GM12878 (cell line): Measurements from ENCODE around the gene ATRN. TPM values are rescaled to one million over a fixed set of nuclear protein-coding genes. Genes with fewer than 3 reads are reported as not detected.

Experiments
- ATAC-seq: fragments of 200-7000 bp; cut with Tn5 transposase; 3 replicates; pipeline ENCODE4 v1.9.1; 2020; ENCODE audit warnings: mild to moderate bottlenecking, moderate library complexity
- BruUV-seq: library from RNA; stranded (reverse); fragments of 400-500 nt; replicated peaks from 2 replicates; lab custom pipeline; 2021; lab: Mats Ljungman, UMichigan
- CTCF ChIA-PET: fragments of 300-600 bp; sonication (Branson Sonifier 250); formaldehyde crosslinking; extraction: SDS; loops from one replicate; lab custom pipeline; 2021; ENCODE audit warnings: inconsistent platforms; lab: Yijun Ruan, JAX
- POLR2A ChIA-PET: fragments of 350-600 bp; formaldehyde crosslinking; extraction: SDS; loops from one replicate; lab custom pipeline; 2021; ENCODE audit warnings: inconsistent platforms; lab: Charles Lee
- RAD21 ChIA-PET: fragments of 300-600 bp; sonication (Branson Sonifier 250); formaldehyde crosslinking; loops from one replicate; lab custom pipeline; 2023; ENCODE audit warnings: antibody characterized with exemption; ENCODE audit not compliant: unreplicated experiment; lab: Charles Lee
- SMC1A ChIA-PET: fragments of 300-600 bp; sonication (Branson Sonifier 250); formaldehyde crosslinking; loops from one replicate; lab custom pipeline; 2023; ENCODE audit not compliant: unreplicated experiment, uncharacterized antibody; lab: Charles Lee
- DNase-seq: peaks from one replicate; pipeline ENCODE4 v3.0.0-alpha.2; 2011; ENCODE audit warnings: low read depth, low spot score
- FAIRE-seq: peaks from 3 replicates; lab custom pipeline; 2011; peaks lifted over from hg19 to GRCh38; lab: Jason Lieb, UNC
- H2AFZ ChIP-seq: 2 replicates; pipeline ENCODE4 v1.6.0; 2011; ENCODE audit warnings: low read depth, low read length, control low read depth; ENCODE audit not compliant: control insufficient read depth
- H3K27ac ChIP-seq: 2 replicates; pipeline ENCODE4 v1.5.1; 2011; ENCODE audit warnings: control low read depth; ENCODE audit not compliant: control insufficient read depth, insufficient read depth
- H3K27me3 ChIP-seq, 2 experiments: replicated peaks in 1 of 2; 2 replicates each; pipeline versions ENCODE4 v1.6.0 to v1.6.1; 2011; ENCODE audit warnings: low read length in 1 of 2; ENCODE audit not compliant: control insufficient read depth in 2 of 2, insufficient read depth in 2 of 2
- H3K36me3 ChIP-seq, 2 experiments: 2 replicates each; pipeline ENCODE4 v1.5.1; 2011; ENCODE audit warnings: low read length in 1 of 2; ENCODE audit not compliant: control insufficient read depth in 2 of 2, insufficient read depth in 2 of 2
- H3K4me1 ChIP-seq: 2 replicates; pipeline ENCODE4 v1.6.1; 2011; ENCODE audit warnings: mild to moderate bottlenecking, low read length, moderate library complexity, mixed read lengths; ENCODE audit not compliant: control insufficient read depth, insufficient read depth
- H3K4me2 ChIP-seq: 2 replicates; pipeline ENCODE4 v1.6.0; 2011; ENCODE audit warnings: control low read depth; ENCODE audit not compliant: control insufficient read depth, insufficient read depth
- H3K4me3 ChIP-seq: fragments of 200-600 bp; sonication (generic); 2 replicates; pipeline ENCODE4 v1.5.1; 2016
- H3K79me2 ChIP-seq: 2 replicates; pipeline ENCODE4 v1.6.0; 2011; ENCODE audit warnings: low read length; ENCODE audit not compliant: control insufficient read depth, insufficient read depth
- H3K9ac ChIP-seq: 2 replicates; pipeline ENCODE4 v1.8.0; 2011; ENCODE audit warnings: low read length, control low read depth, mixed read lengths; ENCODE audit not compliant: control insufficient read depth, insufficient read depth
- H3K9me3 ChIP-seq: replicated peaks from 3 replicates; pipeline ENCODE4 v1.5.1; 2011; ENCODE audit warnings: mild to moderate bottlenecking, low read length; ENCODE audit not compliant: control insufficient read depth, insufficient read depth
- H4K20me1 ChIP-seq: 2 replicates; pipeline ENCODE4 v1.6.0; 2011; ENCODE audit not compliant: control insufficient read depth, insufficient read depth
- CBFB ChIP-seq: IDR thresholded peaks from 2 replicates; pipeline ENCODE4 v1.6.1; 2016; ENCODE audit warnings: antibody characterized with exemption, low read depth
- CEBPB ChIP-seq, 2 experiments: fragments of 150-350 bp in 1 of 2; IDR thresholded peaks; 2 replicates each; pipeline ENCODE4 v1.6.1; 2012 to 2014; ENCODE audit warnings: low read depth in 2 of 2, low read length in 2 of 2, borderline replicate concordance in 1 of 2, inconsistent platforms in 1 of 2
- GATAD2B ChIP-seq: fragments of 450-650 bp; conservative IDR thresholded peaks from 2 replicates; pipeline ENCODE4 v1.6.1; 2017; ENCODE audit warnings: low read depth, mild to moderate bottlenecking, moderate library complexity
- IKZF2 ChIP-seq, 2 experiments: fragments of 450-650 bp; IDR thresholded peaks; 2 replicates each; pipeline ENCODE4 v1.6.1; 2017; ENCODE audit warnings: mild to moderate bottlenecking in 2 of 2, moderate library complexity in 2 of 2
- LARP7 ChIP-seq: fragments of 450-650 bp; IDR thresholded peaks from 2 replicates; pipeline ENCODE4 v1.6.1; 2017; ENCODE audit warnings: mild to moderate bottlenecking
- PBX3 ChIP-seq: IDR thresholded peaks from 2 replicates; pipeline ENCODE4 v1.6.1; 2011; ENCODE audit warnings: mild to moderate bottlenecking, low read depth, low read length, moderate library complexity; ENCODE audit not compliant: insufficient replicate concordance
- PKNOX1 ChIP-seq: fragments of 450-650 bp; IDR thresholded peaks from 2 replicates; pipeline ENCODE4 v1.6.1; 2016; ENCODE audit warnings: mild to moderate bottlenecking
- PML ChIP-seq: IDR thresholded peaks from 2 replicates; pipeline ENCODE4 v1.6.1; 2012; ENCODE audit warnings: low read length, inconsistent platforms
- RAD51 ChIP-seq: fragments of 450-650 bp; IDR thresholded peaks from 2 replicates; pipeline ENCODE4 v1.6.1; 2016; ENCODE audit warnings: moderate library complexity, mild to moderate bottlenecking, inconsistent platforms
- REST ChIP-seq: IDR thresholded peaks from 2 replicates; pipeline ENCODE4 v1.6.1; 2012; ENCODE audit warnings: mild to moderate bottlenecking, low read depth, low read length
- SP1 ChIP-seq: IDR thresholded peaks from one replicate; pipeline ENCODE4 v1.6.1; 2011; ENCODE audit warnings: low read depth, low read length
- TCF3 ChIP-seq: IDR thresholded peaks from 2 replicates; pipeline ENCODE4 v1.6.1; 2012; ENCODE audit warnings: low read depth, mild to moderate bottlenecking, low read length, borderline replicate concordance; ENCODE audit not compliant: insufficient read depth
- USF1 ChIP-seq: IDR thresholded peaks from 2 replicates; pipeline ENCODE4 v1.6.1; 2011; ENCODE audit warnings: borderline replicate concordance, low read depth, mild to moderate bottlenecking, moderate library complexity, mixed read lengths, low read length; ENCODE audit not compliant: insufficient read depth; ENCODE audit errors: extremely low read length
- YY1 ChIP-seq: IDR thresholded peaks from 2 replicates; pipeline ENCODE4 v1.6.1; 2011; ENCODE audit warnings: low read depth, mild to moderate bottlenecking, low read length
- ZBED1 ChIP-seq: IDR thresholded peaks from 2 replicates; pipeline ENCODE4 v1.6.1; 2016; ENCODE audit warnings: borderline replicate concordance
- ZNF24 ChIP-seq: fragments of 450-650 bp; IDR thresholded peaks from 2 replicates; pipeline ENCODE4 v1.6.1; 2017; ENCODE audit warnings: antibody characterized with exemption, mild to moderate bottlenecking
- WGBS: methylation state at CpG from one replicate; pipeline ENCODE4 v1.1.6; 2016; ENCODE audit warnings: low lambda C conversion rate; ENCODE audit not compliant: insufficient replicate concordance, insufficient coverage; ENCODE audit errors: missing lambda C conversion rate; 5-methylcytosine and 5-hydroxymethylcytosine counted together
- in situ Hi-C: fragments of 300-500 bp; cut with MboI; formaldehyde crosslinking; loops from 9 replicates; pipeline ENCODE4 v1.14.3; 2018; ENCODE audit warnings: mixed read lengths
- intact Hi-C: fragments of 100-400 bp; cut with micrococcal nuclease; formaldehyde crosslinking; loops from one replicate; pipeline ENCODE4 v1.14.2; 2022; ENCODE audit not compliant: unreplicated experiment
- polyA plus RNA-seq, 11 experiments: library from polyadenylated mRNA; depleted of rRNA in 4 of 11; unstranded in 6 of 11; stranded (reverse) in 5 of 11; fragments of >200 nt; fragmentation: Nextera tagmentation in 4 of 11; fragmentation: Illumina TruSeq in 1 of 11; extraction: Ambion mirVana in 4 of 11; extraction: Trizol in 1 of 11; gene quantifications; 1 replicate in 1 of 11; 2 replicates in 10 of 11; pipeline versions ENCODE4 v1.2.1 to v1.2.3, GENCODE V29; 2011 to 2016; ENCODE audit warnings: inconsistent platforms in 2 of 11, missing spikeins in 2 of 11, low read depth in 1 of 11
- total RNA-seq, 4 experiments: library from RNA; depleted of rRNA in 3 of 4; stranded (reverse); fragments of >200 nt in 3 of 4; fragmentation: Illumina TruSeq in 1 of 4; extraction: Trizol in 1 of 4; gene quantifications; 2 replicates each; pipeline versions ENCODE4 v1.2.1 to v1.2.3, GENCODE V29; 2013 to 2021

The ATRN gene
- total and polyA plus RNA-seq, 10 of the 15 experiments (the other 5 are each of a cell fraction or from before 2014, with no cell fraction given) = 0.71 to 11.6 (median 6.9) TPM

GRCh38 chr20:3465301-3465700 is 5.5 kb upstream of the ATRN start:
- Histone ChIP-seq H2AFZ (no peak overlapping the region), H3K4me2 (no peak overlapping the region), H3K4me3 (no peak overlapping the region), H3K27me3 (no peaks in the 10 kb centered on the region; a peak in 2 of 4 replicates), H3K9ac (no peak overlapping the region), H4K20me1 (no peaks in the 10 kb centered on the region), H3K79me2 (no peaks in the 10 kb centered on the region), H3K9me3 (no peaks in the 10 kb centered on the region), H3K4me1 (no peaks in the 10 kb centered on the region), H3K36me3 (no peaks in the 10 kb centered on the region), H3K27ac (no peak overlapping the region)
- POLR2A ChIA-PET = no interaction called here
- BruUV-seq = no TSS peak
- CTCF ChIA-PET = no interaction called here
- intact Hi-C loops (no loop called here), in situ Hi-C loops (no loop called here)
- RAD21 ChIA-PET = no interaction called here
- SMC1A ChIA-PET = no interaction called here
- DNase-seq (no peak), FAIRE-seq (no peak), ATAC-seq (no peak)
- 0% methylated on average over 1 of the region's 1 CpG for WGBS
- TF ChIP-seq TCF3 (no peak), USF1 (no peak), CEBPB (IDR thresholded peaks at IDR 0.05; ENCODE audit: borderline replicate concordance in 1 of 2, low read depth in 2 of 2, low read length in 2 of 2) (no peak), RAD51 (no peak), YY1 (no peak), REST (no peak), CBFB (no peak), PBX3 (no peak), ZNF24 (no peak), SP1 (no peak), LARP7 (no peak), PKNOX1 (no peak), ZBED1 (no peak), IKZF2 (IDR thresholded peaks at IDR 0.05) (no peak), GATAD2B (no peak), PML (no peak)
